H1 (cell line): ENCODE data around the gene COL4A1.

ENCODE experiments used
- CHD2 ChIP-seq: IDR thresholded peaks from 2 replicates; pipeline ENCODE4 v1.6.1; 2012; ENCODE audit warnings: low read length, improper control_type of control experiment
- CHD7 ChIP-seq: fragments of 300-600 bp; sonication (generic); IDR thresholded peaks from 2 replicates; pipeline ENCODE4 v1.7.1; 2012; ENCODE audit warnings: low read length, moderate library complexity, mild to moderate bottlenecking, inconsistent platforms; ENCODE audit not compliant: insufficient replicate concordance
- CTCF ChIP-seq, 3 experiments: IDR thresholded peaks; 1 replicate in 2 of 3; 2 replicates in 1 of 3; pipeline versions ENCODE4 v1.5.1 to v1.6.1; 2011; ENCODE audit warnings: low read length in 3 of 3, mild to moderate bottlenecking in 3 of 3, inconsistent platforms in 2 of 3, low read depth in 1 of 3, moderate library complexity in 1 of 3; ENCODE audit not compliant: insufficient read depth in 1 of 3; ENCODE audit errors: control extremely low read depth in 1 of 3
- POLR2A ChIP-seq, 2 experiments: IDR thresholded peaks; 1 replicate in 1 of 2; 2 replicates in 1 of 2; pipeline ENCODE4 v1.6.1; 2011; ENCODE audit warnings: low read depth in 2 of 2, low read length in 2 of 2, mild to moderate bottlenecking in 2 of 2; ENCODE audit errors: control extremely low read depth in 1 of 2
- RAD21 ChIP-seq, 2 experiments: IDR thresholded peaks in 1 of 2; conservative IDR thresholded peaks in 1 of 2; 2 replicates each; pipeline ENCODE4 v1.6.1; 2011; ENCODE audit warnings: low read depth in 2 of 2, low read length in 2 of 2, improper control_type of control experiment in 1 of 2, inconsistent platforms in 1 of 2, mild to moderate bottlenecking in 1 of 2, moderate library complexity in 1 of 2
- RNF2 ChIP-seq: fragments of 200-900, 300-1000 bp; sonication (generic); IDR thresholded peaks from 2 replicates; pipeline ENCODE4 v1.7.1; 2016; ENCODE audit warnings: borderline replicate concordance, low read depth, mild to moderate bottlenecking, antibody characterized with exemption, low read length; ENCODE audit not compliant: poor library complexity, severe bottlenecking; ENCODE audit errors: missing control alignments
- SUZ12 ChIP-seq: fragments of 200-600 bp; sonication (generic); IDR thresholded peaks from 2 replicates; pipeline ENCODE4 v1.6.1; 2012; ENCODE audit warnings: mild to moderate bottlenecking, inconsistent platforms, low read length, moderate library complexity, mixed read lengths
- TAF1 ChIP-seq: IDR thresholded peaks from 2 replicates; pipeline ENCODE4 v1.6.1; 2011; ENCODE audit warnings: mild to moderate bottlenecking, low read depth, low read length
- USF2 ChIP-seq: IDR thresholded peaks from 2 replicates; pipeline ENCODE4 v1.6.1; 2011; ENCODE audit warnings: low read length, improper control_type of control experiment
- ZNF274 ChIP-seq: IDR thresholded peaks from 2 replicates; pipeline ENCODE4 v1.7.0; 2012; ENCODE audit warnings: low read length, borderline replicate concordance; ENCODE audit errors: extremely low read depth

GRCh38 chr13:110254151-110254679 is 52.7 kb downstream of the COL4A1 start:
- TF ChIP-seq CTCF (IDR thresholded peaks at IDR 0.05; ENCODE audit: control extremely low read depth in 1 of 3, insufficient read depth in 1 of 3, low read depth in 1 of 3, low read length in 3 of 3) (no peak), USF2 (no peak), CHD2 (no peak), RAD21 (IDR thresholded peaks at IDR 0.05 in 1 of 2, conservative IDR thresholded peaks at IDR 0.05 in 1 of 2; ENCODE audit: low read depth in 2 of 2, low read length in 2 of 2) (no peak), CHD7 (no peak), RNF2 (no peak), SUZ12 (no peak), ZNF274 (no peak), POLR2A (IDR thresholded peaks at IDR 0.05; ENCODE audit: control extremely low read depth in 1 of 2, low read depth in 2 of 2, low read length in 2 of 2) (no peak), TAF1 (no peak)
